GM23248 (cell line): Measurements from ENCODE around the gene SNRNP35.

Source experiments
- EZH2 ChIP-seq: fragments of 200-600 bp; sonication (generic); IDR thresholded peaks from 2 replicates; pipeline ENCODE4 v1.6.1; 2018; ENCODE audit warnings: antibody characterized with exemption, mild to moderate bottlenecking; ENCODE audit not compliant: insufficient read depth, poor library complexity, severe bottlenecking
- EZH2phosphoT487 ChIP-seq: fragments of 200-600 bp; sonication (generic); IDR thresholded peaks from 2 replicates; pipeline ENCODE4 v1.6.1; 2018; ENCODE audit warnings: antibody characterized with exemption, moderate library complexity, mild to moderate bottlenecking, low read depth; ENCODE audit not compliant: insufficient read depth

DNA sequence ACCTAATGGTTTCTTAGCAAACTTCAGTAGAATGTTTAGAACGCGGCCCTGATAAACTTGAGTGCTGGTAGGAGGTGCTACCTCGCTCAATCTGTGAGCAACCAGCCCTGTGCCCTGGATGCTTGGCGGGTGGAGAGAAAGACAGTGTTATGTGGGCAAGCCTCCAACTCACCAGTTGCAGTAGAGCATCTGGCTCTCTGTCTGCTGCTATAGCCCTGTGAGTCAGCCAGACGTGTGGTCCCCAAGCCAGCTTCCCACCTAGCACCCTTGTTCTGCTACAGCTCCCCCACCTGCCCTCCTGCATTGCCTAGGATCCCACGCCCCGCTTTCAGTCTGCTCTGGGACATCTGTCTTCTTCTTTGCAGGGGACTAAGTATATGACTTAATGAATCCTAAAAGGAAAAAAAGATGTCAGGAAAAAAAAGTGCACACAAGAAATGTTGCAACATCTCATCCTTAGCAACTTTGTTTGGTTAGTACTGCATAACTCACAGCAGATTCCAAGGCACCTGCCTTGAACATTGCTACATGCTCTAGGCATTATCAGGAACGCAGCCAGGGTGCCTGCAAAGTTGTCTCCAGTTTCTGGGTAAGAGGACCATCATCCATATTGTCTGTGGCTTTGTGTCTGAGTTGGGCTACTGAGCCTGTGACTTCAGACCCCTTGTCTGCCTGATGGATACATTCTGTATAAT, 13.6 kb downstream of the SNRNP35 start:
- no peak for TF ChIP-seq EZH2phosphoT487
- no peak for TF ChIP-seq EZH2
